HepG2 (cell line): ENCODE results near the gene SS18L1.

Experiments
- ARID2 ChIP-seq: sonication (generic); formaldehyde crosslinking; IDR thresholded peaks from 2 replicates; pipeline ENCODE4 v1.8.1; 2022; ENCODE audit warnings: mild to moderate bottlenecking, missing genetic modification reagents, borderline replicate concordance
- NFE2 ChIP-seq: sonication (generic); formaldehyde crosslinking; IDR thresholded peaks from 2 replicates; pipeline ENCODE4 v1.4.0; 2020; ENCODE audit warnings: missing genetic modification reagents
- NPAS2 ChIP-seq: sonication (generic); formaldehyde crosslinking; IDR thresholded peaks from 2 replicates; pipeline ENCODE4 v1.8.0; 2022; ENCODE audit warnings: mild to moderate bottlenecking, missing genetic modification reagents, borderline replicate concordance
- REST ChIP-seq, 2 experiments: IDR thresholded peaks; 2 replicates each; pipeline ENCODE4 v1.6.1; 2011 to 2012; ENCODE audit warnings: low read length in 2 of 2, borderline replicate concordance in 1 of 2, low read depth in 1 of 2, mild to moderate bottlenecking in 1 of 2, moderate library complexity in 1 of 2

GRCh38 chr20:62112368-62112767 lies 31.2 kb upstream of the SS18L1 start:
- TF ChIP-seq NFE2 (CRISPR knock-in tag): no peak
- TF ChIP-seq ARID2 (CRISPR knock-in tag): no peak
- TF ChIP-seq REST (IDR thresholded peaks at IDR 0.05; ENCODE audit: borderline replicate concordance in 1 of 2, low read depth in 1 of 2, low read length in 2 of 2): no peak
- TF ChIP-seq NPAS2 (CRISPR knock-in tag): no peak
